Nucleus accumbens (tissue), 56 donors: ENCODE results near the gene MAGEA11.
"Not testable (repeated sequence)": the region's sequence is repeated elsewhere in the genome, so short reads cannot be mapped to it uniquely, and the experiment has no call there.

Experiments
- DNase-seq, 56 donors: peaks; one replicate each; lab custom pipeline; 2025; lab: John Stamatoyannopoulos, UW

MAGEA11 gene

DNA sequence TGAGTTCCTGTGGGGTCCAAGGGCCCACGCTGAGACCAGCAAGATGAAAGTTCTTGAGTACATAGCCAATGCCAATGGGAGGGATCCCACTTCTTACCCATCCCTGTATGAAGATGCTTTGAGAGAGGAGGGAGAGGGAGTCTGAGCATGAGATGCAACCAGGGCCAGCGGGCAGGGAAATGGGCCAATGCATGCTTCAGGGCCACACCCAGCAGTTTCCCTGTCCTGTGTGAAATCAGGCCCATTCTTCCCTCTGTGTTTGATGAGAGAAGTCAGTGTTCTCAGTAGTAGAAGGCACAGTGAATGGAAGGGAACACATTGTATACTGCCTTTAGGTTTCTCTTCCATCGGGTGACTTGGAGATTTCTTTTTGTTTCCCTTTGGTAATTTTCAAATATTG, 4.8 kb downstream of the MAGEA11 start:
- no peak for DNase-seq

DNA sequence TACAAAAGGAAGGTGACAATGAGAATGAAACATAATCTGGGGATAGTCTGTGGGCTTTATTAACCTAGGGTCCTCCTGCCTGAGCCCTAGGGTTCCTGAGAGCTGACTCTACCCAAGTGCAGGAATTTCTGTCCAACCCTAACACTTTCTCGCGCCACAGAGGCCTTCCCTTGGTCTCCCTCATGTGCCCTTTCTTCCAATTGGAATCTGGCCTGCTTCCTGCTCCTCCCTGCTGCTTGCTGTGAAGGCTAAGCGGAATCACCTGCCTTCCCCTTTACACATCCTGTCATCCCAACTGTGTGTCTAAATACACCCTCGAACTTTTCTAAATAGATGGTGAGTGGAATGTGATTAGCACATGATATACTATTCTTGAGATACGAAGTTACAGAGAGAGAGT, 5.9 kb downstream of the MAGEA11 start:
- no peak for DNase-seq

DNA sequence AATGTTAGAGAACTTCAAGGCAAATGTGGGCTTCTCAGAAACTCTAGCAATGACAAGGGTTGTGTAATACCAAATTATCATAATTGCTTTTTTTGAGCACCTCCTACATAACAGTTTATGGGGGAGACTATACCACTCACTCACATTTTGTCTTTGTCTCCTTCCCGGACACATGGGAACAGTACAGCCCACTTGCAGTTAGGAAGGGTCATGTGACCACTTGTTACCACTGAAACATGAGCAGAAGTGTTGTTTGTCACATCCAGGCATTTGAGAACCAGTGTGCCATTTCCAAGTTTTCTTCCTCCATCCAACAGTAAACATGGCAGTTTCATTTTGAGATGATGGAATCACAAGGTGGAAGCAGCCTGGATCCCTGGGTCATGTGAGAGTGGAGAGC, 6.9 kb downstream of the MAGEA11 start:
- DNase-seq = no peak

DNA sequence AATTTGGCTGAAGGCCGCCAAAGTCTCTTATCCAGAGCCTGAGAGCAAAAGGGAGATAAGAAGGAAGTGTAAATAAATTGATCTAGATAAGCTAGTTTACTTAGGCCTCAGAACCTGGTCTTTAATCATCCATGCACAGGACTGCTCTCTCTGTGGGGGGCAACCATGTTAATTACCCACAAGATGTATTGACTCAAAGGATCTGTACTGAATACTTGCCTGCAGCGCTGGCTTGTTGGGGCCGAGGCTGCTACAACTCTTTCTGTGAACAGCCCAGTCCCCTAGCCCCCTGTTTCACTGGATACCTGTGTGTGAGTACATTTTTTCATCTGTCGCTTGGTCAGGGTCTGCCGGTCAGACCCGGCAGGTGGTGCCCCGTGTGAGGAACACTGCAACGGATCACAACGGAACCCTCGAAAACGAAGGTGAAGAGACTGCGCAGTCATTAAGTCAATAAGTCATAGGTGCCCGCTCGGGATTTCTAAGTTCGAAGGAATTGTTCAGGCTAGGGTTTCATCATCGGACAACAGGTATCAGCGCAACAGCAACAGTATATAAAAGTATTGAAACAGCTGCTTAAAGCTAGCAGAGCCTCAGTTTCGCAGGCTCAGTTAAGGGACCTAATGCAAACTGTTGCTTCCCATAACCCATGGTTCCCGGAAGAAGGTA, 8.3 kb downstream of the MAGEA11 start:
- no peak for DNase-seq

DNA sequence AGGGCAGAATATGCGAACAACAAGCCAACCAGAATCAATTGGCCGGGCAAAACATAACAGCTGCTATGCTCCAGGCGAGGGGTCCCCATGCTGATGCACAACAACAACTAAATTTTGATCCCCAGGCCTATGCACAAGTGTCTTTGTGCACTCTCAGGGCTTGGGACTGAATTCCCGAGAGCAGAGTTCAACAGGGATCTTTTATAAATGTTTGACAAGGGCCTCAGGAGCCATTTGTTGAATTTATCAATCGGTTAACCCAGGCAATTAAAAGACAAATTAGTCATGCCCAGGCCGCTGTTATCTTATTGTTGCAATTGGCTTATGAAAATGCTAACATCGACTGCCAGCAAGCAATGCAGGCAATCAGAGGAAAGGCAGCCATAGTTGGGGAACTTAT, 9.4 kb downstream of the MAGEA11 start:
- not testable (repeated sequence) for DNase-seq

DNA sequence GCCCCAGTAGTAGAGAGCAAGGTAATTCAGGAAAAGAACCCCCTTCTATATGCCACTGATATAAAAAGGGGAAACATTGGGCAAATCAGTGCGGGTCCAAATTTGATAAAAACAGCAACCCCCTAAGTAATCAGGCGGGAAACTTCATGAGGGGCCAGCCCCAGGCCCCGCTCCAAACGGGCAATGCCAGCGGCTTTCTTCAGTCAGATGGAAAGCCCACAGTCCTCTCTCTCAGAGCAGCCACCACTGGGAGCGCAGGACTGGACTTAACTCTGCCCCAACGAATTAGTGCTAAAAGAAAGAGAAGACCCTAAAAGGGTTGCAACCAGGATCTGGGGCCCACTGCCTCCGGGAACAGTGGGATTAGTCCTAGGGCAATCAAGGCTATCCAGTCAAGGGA, 9.9 kb downstream of the MAGEA11 start:
- DNase-seq = no peak

DNA sequence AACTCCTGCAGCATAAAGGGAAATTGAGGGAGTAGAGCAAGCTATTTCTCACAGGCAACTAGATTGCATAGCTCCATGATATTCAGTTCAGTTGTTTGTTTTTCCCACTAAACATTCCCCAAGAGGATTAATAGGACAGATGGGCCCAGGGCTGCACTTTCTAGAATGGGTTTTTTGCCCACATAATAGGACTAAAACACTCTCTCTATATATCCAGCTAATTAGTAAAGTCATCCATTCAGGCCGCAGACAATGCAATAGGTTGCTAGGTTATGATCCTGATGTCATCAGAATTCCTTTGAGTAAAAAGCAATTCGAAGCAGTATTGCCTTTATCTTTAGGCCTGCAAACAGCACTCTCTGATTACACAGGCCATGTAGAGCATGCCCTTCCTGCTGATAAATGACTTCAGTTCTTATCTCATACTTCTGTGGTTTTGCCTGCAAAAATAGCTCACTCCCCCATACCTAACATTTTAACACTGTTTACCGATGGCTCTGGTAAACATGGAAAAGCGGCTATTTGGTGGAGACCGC, 11.8 kb downstream of the MAGEA11 start:
- not testable (repeated sequence) for DNase-seq

DNA sequence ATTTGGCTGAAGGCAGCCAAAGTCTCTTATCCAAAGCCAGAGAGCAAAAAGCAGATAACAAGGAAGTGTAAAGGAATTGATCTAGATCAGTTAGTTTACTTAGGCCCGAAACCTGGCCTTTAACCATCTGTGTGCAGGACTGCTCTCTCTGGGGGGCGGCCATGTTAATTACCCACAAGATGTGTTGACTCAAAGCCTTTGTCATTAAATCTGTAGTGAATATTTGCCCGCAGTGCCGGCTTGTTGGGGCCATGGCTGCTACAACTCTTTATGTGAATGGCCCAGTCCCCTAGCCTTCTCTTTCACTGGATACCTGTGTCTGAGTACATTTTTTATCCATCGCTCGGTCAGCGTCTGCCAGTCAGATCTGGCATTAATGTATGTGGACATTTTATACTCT, 15.4 kb downstream of the MAGEA11 start:
- not testable (repeated sequence) for DNase-seq

DNA sequence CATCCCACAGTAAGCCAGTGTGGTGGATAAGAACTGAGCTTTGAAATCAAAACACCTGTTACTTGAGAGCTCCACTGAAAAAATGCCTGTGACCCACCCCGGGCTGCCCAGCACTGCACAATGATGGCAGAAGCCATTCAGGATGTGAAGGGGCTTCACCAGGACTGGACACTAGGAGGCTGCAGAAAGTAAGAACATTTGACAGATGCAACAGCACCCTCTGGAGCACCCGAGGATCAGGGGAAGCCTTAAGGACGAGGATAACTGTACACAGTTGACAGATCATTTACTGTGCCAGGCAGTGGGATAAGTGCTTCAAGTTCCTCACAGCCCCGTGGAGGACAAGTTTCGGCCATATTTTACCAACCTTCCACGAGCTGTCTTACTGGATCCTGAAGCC, 30.4 kb downstream of the MAGEA11 start:
- DNase-seq = not testable (repeated sequence)

DNA sequence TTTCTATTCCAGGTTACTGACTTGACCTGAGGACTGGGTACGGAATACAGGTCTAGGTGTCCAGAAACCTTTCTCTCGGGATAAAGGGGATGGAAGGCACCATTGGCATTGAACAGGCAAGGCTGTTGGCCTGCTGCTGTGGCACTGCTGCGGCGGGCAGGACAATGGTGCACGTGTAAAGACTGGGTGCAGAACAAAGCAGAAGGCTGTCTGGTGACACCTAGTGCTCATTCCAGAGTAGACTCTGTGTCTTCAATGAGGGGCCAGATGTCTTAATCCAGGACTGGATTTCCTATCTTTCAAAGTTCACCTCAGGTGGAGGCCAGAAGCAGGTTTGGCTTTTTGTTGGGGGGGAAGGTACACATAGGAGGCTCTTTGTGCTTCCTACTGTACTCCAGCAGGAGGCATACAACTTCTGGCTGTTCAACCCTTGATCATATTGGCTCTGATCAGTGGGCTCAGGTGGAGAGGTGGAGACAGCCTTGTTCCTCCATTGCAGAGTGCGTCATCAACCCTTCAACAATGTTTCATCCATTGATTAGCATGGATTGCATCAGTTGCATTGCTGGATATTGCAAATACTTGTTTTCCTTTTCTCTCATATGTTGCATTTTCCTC, 34.6 kb downstream of the MAGEA11 start:
- DNase-seq = not testable (repeated sequence)

DNA sequence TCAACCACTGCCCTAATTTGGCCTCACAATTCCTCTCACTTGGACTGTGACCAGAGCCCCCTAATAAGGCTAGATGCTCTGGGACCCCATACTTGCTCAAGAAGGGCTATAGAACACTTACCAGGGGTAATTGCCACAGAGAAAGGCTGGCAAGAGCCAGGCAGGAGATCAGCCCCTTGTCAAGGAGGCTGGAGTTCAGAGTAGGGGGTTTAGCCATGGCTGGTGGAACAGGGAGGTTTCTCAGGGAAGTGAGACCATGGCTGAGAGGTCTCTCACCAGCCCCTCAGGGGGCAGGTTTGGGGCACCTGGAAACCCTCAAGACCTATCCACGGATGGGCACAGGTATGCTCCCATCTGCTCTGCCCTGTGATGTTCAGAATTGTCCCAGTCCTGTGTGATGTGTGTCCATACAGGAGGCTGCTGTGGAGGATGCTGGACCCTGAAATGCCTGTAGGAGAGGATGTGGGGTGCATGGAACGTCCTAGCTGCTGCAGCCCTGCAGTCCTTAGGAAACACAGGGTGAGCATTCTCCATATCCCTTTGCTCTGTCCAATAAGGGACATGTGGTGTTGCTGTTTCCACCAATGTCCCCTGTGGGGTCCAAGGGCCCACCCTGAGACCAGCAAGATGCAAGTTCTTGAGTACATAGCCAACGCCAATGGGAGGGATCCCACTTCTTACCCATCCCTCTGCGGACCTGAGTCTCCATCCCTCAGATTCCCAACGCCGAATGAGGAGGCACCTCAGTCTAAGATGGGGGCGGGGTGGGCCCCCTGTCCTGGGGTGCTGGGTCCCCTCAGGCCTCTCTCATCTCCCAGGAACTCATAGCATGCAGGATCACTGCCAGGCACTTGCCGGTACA, 45.6 kb downstream of the MAGEA11 start:
- no peak for DNase-seq

DNA sequence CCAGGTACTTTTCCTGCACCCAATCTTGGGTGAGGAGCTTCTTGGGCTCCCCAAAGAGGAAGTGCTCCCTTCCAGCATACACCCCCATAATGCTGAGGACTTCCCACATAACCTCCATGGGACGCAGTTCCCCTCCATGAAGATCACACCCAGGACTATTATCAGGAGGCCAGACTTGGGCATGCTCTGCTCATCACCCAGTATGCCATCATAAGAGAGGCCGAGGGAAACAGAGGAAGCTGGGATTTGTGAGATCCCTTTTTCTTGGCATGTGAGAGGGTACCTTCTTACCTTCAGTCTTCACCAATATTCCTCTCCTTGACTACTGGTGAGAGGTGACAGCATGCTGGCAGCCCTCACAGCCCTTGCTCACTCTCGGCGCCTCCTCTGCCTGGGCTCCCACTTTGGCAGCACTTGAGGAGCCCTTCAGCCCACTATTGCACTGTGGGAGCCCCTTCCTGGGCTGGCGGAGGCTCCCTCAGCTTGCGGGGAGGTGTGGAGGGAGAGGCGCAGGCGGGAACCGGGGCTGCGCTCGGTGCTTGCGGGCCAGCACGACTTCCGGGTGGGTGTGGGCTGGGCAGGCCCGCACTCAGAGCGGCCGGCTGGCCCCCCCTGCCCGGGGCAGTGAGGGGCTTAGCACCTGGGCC, 46.3 kb downstream of the MAGEA11 start:
- no peak for DNase-seq

DNA sequence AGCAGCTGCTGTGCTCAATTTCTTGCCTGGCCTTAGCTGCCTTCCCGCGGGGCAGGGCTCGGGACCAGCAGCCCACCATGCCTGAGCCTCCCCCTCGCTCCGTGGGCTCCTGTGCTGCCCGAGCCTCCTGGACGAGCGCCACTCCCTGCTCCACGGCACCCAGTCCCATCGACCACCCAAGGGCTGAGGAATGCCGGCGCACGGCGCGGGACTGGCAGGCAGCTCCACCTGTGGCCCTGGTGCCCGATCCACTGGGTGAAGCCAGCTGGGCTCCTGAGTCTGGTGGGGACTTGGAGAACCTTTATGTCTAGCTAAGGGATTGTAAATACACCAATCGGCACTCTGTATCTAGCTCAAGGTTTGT, 46.8 kb downstream of the MAGEA11 start:
- not testable (repeated sequence) for DNase-seq

DNA sequence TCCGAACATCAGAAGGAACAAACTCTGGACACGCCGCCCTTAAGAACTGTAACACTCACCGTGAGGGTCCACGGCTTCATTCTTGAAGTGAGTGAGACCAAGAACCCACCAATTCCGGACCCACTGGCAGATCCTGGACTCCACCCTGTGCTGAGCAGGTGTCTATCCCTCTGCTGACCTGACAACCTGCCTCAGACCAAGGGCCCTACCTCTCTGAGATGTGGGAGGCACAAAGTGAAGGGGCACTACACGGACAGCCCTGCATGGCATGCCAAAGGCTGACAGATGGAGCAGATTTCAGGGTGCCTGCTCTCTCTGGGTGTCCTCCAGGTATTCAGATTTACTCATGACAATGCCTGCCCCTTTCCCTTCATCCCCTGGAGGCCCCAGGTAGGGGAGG, 48.0 kb downstream of the MAGEA11 start:
- DNase-seq = no peak

DNA sequence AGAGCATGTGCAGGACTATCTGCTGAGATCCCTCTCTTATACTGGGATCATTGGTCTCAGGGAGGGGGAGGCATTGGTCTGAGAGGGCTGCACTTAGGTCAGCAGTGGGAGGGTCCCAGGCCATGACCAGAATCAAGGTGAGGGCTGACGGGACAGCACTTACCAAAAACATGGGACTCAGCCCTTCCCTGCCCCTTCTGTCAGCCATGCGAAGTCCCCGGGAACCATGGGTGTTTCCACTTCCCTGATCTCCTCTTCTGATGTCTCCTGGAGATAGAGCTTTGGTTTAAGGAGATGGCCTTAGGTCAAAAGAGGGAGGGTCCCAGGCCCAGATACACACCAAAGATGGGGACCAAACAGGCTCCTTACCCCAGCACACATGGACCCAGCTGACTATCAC, 49.1 kb downstream of the MAGEA11 start:
- DNase-seq = no peak

DNA sequence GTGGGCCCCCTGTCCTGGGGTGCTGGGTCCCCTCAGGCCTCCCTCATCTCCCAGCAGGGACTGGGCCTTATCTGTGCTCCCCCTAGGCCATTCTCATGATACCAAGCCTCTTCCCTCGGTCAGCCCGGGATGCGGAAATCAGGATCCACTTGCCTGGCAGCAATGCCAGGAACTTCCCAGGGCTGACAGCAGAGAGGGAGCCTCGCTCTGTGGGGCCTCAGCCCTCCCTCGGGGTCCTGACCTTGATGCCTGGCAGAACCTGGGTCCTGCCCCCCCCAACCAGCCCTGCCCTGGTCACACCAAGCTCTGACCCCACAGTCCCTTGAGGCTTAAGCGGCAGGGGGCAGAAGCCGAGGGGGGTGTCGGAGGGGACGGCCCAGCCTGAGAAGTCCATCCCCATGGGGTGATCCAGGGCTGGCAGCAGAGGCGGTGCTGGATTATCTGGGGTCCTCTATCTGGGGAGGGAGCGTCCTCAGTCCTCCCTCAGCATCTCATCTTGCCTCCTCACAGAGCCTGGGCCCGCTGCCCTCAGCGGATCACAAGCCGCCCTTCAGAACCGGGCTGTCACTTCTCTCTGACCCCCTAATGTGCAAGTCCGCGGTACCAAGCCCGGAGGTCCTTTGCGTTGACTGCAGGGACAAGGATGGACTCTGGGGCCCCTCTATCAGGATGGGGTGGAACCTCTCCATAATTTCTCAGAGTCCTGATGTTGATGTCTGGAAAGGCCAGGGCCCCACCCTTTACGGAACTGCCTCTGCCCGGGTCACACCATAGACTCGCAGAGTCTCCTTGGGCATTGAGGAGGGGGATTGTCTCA, 50.2 kb downstream of the MAGEA11 start:
- not testable (repeated sequence) for DNase-seq

DNA sequence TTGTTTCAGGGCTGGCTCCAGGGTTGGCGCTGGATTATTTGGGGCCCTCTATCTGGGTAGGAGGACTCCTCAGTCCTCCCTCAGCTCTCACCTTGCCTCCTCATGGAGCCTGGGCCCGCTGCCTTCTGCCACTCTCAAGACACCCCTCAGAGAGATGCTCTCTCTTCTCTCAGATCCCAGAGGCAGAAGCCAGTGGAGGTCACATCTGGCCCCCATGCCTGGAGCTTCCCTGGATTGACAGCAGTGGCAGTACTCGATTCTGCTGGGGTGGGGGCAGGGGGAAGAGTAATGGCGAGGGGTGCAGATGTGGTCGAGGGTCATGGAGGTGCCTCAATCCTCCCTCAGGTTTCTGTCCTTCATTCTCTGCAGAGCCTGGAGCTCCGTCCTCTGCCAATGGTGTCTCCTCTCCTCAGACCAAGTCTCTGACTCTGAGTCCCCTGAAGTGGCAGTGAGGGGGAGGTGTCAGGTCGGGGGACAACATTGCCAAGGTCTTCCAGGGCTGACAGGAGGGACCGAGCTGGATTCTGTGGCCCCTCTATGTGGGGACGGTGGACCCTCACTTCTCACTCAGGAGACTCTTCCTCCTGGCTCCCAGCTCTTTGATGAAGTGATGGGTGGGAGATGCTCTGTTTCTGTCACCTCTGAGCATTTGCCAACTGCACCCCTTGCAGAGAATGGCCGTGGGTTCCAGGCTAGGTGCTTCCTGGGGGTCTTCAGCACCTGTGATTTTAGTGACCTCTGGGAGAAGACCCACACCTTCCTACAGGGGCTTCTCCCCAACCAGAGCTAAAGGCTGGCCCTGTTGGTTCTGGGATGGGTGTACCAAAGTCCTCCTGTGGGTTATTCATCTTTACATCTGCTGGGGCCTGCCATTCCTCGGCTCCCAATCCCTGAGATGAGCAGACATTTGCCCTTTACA, 51.1 kb downstream of the MAGEA11 start:
- DNase-seq = no peak
